ENCODE measurements around the gene FOXP1. TPM values are rescaled to one million over a fixed set of nuclear protein-coding genes. Genes with fewer than 3 reads are reported as not detected.

The FOXP1 gene
- total and polyA plus RNA-seq, 2 of the 13 experiments (the other 11 are each of a cell fraction or from before 2014, with no cell fraction given), result 40.4 to 59.0 TPM

- TF ChIP-seq, protein P1, sequence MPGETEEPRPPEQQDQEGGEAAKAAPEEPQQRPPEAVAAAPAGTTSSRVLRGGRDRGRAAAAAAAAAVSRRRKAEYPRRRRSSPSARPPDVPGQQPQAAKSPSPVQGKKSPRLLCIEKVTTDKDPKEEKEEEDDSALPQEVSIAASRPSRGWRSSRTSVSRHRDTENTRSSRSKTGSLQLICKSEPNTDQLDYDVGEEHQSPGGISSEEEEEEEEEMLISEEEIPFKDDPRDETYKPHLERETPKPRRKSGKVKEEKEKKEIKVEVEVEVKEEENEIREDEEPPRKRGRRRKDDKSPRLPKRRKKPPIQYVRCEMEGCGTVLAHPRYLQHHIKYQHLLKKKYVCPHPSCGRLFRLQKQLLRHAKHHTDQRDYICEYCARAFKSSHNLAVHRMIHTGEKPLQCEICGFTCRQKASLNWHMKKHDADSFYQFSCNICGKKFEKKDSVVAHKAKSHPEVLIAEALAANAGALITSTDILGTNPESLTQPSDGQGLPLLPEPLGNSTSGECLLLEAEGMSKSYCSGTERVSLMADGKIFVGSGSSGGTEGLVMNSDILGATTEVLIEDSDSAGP (CRISPR knock-in tag; IDR thresholded peaks at IDR 0.05; ENCODE audit: borderline replicate concordance), result peak; percentile 99
- no peak for TF ChIP-seq ZNF337 (CRISPR knock-in tag; IDR thresholded peaks at IDR 0.05; ENCODE audit: borderline replicate concordance, low read depth)
- TF ChIP-seq HMGA1 (CRISPR knock-in tag; conservative IDR thresholded peaks at IDR 0.05), result no peak
- TF ChIP-seq LRRFIP1 (CRISPR knock-in tag; conservative IDR thresholded peaks at IDR 0.05), result no peak
- no peak for TF ChIP-seq TOPORS (CRISPR knock-in tag; IDR thresholded peaks at IDR 0.05)
- no peak for TF ChIP-seq ZFP36 (IDR thresholded peaks at IDR 0.05; ENCODE audit: borderline replicate concordance, low read depth, low read length, partially characterized antibody)
- TF ChIP-seq IRX3 (CRISPR knock-in tag; IDR thresholded peaks at IDR 0.05; ENCODE audit: borderline replicate concordance, low read depth), result no peak
- no peak for TF ChIP-seq HNRNPLL (IDR thresholded peaks at IDR 0.05; ENCODE audit: low read depth, low read length, poor library complexity, severe bottlenecking)
- no peak for TF ChIP-seq HES4 (CRISPR knock-in tag; IDR thresholded peaks at IDR 0.05; ENCODE audit: borderline replicate concordance)
- no peak for TF ChIP-seq SKIL (CRISPR knock-in tag; IDR thresholded peaks at IDR 0.05; ENCODE audit: borderline replicate concordance)
- no peak for TF ChIP-seq MTERF4 (CRISPR knock-in tag; IDR thresholded peaks at IDR 0.05)
- TF ChIP-seq ZNF644 (CRISPR knock-in tag; IDR thresholded peaks at IDR 0.05; ENCODE audit: low read depth), result peak; percentile 82
- peak; percentile 95 for TF ChIP-seq FOXA3 (CRISPR knock-in tag; IDR thresholded peaks at IDR 0.05)
- TF ChIP-seq RFX3 (CRISPR knock-in tag; IDR thresholded peaks at IDR 0.05), result no peak
- TF ChIP-seq, protein P2, sequence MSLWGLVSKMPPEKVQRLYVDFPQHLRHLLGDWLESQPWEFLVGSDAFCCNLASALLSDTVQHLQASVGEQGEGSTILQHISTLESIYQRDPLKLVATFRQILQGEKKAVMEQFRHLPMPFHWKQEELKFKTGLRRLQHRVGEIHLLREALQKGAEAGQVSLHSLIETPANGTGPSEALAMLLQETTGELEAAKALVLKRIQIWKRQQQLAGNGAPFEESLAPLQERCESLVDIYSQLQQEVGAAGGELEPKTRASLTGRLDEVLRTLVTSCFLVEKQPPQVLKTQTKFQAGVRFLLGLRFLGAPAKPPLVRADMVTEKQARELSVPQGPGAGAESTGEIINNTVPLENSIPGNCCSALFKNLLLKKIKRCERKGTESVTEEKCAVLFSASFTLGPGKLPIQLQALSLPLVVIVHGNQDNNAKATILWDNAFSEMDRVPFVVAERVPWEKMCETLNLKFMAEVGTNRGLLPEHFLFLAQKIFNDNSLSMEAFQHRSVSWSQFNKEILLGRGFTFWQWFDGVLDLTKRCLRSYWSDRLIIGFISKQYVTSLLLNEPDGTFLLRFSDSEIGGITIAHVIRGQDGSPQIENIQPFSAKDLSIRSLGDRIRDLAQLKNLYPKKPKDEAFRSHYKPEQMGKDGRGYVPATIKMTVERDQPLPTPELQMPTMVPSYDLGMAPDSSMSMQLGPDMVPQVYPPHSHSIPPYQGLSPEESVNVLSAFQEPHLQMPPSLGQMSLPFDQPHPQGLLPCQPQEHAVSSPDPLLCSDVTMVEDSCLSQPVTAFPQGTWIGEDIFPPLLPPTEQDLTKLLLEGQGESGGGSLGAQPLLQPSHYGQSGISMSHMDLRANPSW (CRISPR knock-in tag; IDR thresholded peaks at IDR 0.05; ENCODE audit: borderline replicate concordance), result peak; percentile 91; the same call in 1 of the 2 replicates
- TF ChIP-seq, protein P3, sequence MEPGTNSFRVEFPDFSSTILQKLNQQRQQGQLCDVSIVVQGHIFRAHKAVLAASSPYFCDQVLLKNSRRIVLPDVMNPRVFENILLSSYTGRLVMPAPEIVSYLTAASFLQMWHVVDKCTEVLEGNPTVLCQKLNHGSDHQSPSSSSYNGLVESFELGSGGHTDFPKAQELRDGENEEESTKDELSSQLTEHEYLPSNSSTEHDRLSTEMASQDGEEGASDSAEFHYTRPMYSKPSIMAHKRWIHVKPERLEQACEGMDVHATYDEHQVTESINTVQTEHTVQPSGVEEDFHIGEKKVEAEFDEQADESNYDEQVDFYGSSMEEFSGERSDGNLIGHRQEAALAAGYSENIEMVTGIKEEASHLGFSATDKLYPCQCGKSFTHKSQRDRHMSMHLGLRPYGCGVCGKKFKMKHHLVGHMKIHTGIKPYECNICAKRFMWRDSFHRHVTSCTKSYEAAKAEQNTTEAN (CRISPR knock-in tag; conservative IDR thresholded peaks at IDR 0.05), result peak; percentile 80
- TF ChIP-seq HIVEP1 (CRISPR knock-in tag; IDR thresholded peaks at IDR 0.05), result no peak
- no peak for TF ChIP-seq ETV6 (CRISPR knock-in tag; conservative IDR thresholded peaks at IDR 0.05)
Observed at GRCh38 chr3:71152892-71153265, 430.6 kb downstream of the FOXP1 start (continued).
